Activated B cell treated with CpG ODN at 0.5 μM for 24 hours (primary cell): ENCODE data around the gene CLK2. TPM values are rescaled to one million over a fixed set of nuclear protein-coding genes. Genes with fewer than 3 reads are reported as not detected.

ENCODE experiments used
- ATAC-seq: fragments of 200-7000 bp; cut with Tn5 transposase; one replicate; pipeline ENCODE4 v1.10.0; 2021; ENCODE audit warnings: low read depth, mild to moderate bottlenecking, moderate library complexity
- CTCF ChIA-PET: fragments of 350-600 bp; sonication (Branson Sonifier 250); formaldehyde crosslinking; loops from one replicate; lab custom pipeline; 2021; ENCODE audit warnings: antibody characterized with exemption; lab: Charles Lee
- POLR2A ChIA-PET: fragments of 350-600 bp; sonication (Branson Sonifier 250); formaldehyde crosslinking; loops from one replicate; lab custom pipeline; 2021; ENCODE audit warnings: antibody characterized with exemption; lab: Charles Lee
- DNase-seq: peaks from one replicate; pipeline ENCODE4 v3.0.0; 2022
- H3K27ac Mint-ChIP-seq: one replicate; pipeline ENCODE4 v1.8.0; 2020; ENCODE audit warnings: mixed read lengths
- H3K27me3 Mint-ChIP-seq: one replicate; pipeline ENCODE4 v1.8.0; 2021; ENCODE audit warnings: mixed read lengths
- H3K36me3 Mint-ChIP-seq: one replicate; pipeline ENCODE4 v1.8.0; 2021; ENCODE audit warnings: low read depth, mixed read lengths
- H3K4me1 Mint-ChIP-seq: one replicate; pipeline ENCODE4 v1.8.0; 2021; ENCODE audit warnings: mixed read lengths
- H3K4me3 Mint-ChIP-seq: one replicate; pipeline ENCODE4 v1.8.0; 2020; ENCODE audit warnings: mild to moderate bottlenecking, mixed read lengths
- H3K9me3 Mint-ChIP-seq: one replicate; pipeline ENCODE4 v1.8.0; 2020; ENCODE audit warnings: mixed read lengths
- intact Hi-C: fragments of 100-400 bp; cut with micrococcal nuclease; formaldehyde crosslinking; loops from one replicate; pipeline ENCODE4 v1.15.1; 2024
- total RNA-seq: library from RNA; stranded (reverse); gene quantifications from 2 replicates; pipeline ENCODE4 v1.2.3, GENCODE V29; 2022
- TF ChIP-seq, protein P1 (sequence below): fragments of 200-600 bp; IDR thresholded peaks from one replicate; pipeline ENCODE4 v1.8.0; 2022; ENCODE audit warnings: antibody characterized with exemption, mild to moderate bottlenecking

CLK2 gene
- total RNA-seq, 1 donor from 2014 or later = 112 TPM

DNA sequence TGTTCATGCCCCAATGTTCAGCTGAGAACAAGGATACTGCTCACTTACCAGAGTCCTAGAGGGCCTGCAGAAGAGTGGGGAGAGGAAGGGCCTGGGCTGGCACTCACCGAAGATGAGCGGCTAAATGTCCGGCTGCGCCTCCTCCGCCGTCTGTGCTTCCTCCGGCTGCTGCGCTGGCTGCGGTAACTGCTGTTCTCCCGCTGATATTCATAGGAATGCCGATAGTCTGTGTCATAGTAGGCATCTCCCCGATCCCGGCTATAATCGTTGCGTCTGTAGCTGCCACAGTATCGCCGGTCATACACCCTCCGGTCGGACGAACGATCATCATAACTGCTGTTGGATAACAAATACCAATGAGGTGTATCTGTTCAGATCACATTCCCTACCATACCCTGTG is 3.9 kb downstream of the CLK2 start:
- Mint-ChIP-seq H3K4me1 (peaks cover 29% of the 10 kb centered on the region), H3K9me3 (no peaks in the 10 kb centered on the region), H3K4me3 (no peak overlapping the region), H3K27ac (no peak overlapping the region), H3K36me3 (peaks cover 76% of the 10 kb centered on the region), H3K27me3 (no peaks in the 10 kb centered on the region)
- DNase-seq (no peak), ATAC-seq (no peak)
- TF ChIP-seq, protein P1, sequence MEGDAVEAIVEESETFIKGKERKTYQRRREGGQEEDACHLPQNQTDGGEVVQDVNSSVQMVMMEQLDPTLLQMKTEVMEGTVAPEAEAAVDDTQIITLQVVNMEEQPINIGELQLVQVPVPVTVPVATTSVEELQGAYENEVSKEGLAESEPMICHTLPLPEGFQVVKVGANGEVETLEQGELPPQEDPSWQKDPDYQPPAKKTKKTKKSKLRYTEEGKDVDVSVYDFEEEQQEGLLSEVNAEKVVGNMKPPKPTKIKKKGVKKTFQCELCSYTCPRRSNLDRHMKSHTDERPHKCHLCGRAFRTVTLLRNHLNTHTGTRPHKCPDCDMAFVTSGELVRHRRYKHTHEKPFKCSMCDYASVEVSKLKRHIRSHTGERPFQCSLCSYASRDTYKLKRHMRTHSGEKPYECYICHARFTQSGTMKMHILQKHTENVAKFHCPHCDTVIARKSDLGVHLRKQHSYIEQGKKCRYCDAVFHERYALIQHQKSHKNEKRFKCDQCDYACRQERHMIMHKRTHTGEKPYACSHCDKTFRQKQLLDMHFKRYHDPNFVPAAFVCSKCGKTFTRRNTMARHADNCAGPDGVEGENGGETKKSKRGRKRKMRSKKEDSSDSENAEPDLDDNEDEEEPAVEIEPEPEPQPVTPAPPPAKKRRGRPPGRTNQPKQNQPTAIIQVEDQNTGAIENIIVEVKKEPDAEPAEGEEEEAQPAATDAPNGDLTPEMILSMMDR = no peak
- intact Hi-C loops = no loop called here
- POLR2A ChIA-PET = interaction anchor here (1.2 kb wide), 1 partner anchor 18 kb away, joined by 7 read pairs; no protein-coding TSS in a partner anchor
- CTCF ChIA-PET = no interaction called here

DNA sequence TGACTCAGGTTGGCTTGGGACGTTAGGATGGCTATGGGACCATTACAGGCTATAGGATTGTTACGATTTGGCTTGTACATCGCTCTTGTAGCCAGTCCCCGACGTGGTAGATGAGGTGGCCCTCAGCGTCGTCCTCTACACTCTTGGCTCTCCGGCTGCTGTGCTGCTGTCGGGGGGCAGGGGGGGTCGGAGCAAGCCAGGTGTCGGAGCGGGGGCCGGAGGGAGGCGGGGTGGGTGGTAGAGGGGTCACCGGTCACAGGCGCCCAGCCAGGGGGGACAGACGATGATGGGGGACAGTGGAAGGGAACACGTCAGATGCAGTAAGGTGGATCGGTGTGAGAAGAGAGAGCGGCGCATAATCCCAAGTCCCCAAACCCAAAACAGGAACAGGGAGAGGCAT is 4.7 kb downstream of the CLK2 start:
- TF ChIP-seq, protein P1 = no peak
- Mint-ChIP-seq H3K4me1 (peaks cover 25% of the 10 kb centered on the region), H3K27ac (no peak overlapping the region), H3K36me3 (peaks cover 83% of the 10 kb centered on the region), H3K9me3 (no peaks in the 10 kb centered on the region), H3K27me3 (no peaks in the 10 kb centered on the region), H3K4me3 (no peak overlapping the region)
- CTCF ChIA-PET = interaction anchor here (0.7 kb wide), 1 partner anchor 18 kb away, joined by 3 read pairs; no protein-coding TSS in a partner anchor
- DNase-seq (no peak), ATAC-seq (no peak)
- POLR2A ChIA-PET = no interaction called here
- intact Hi-C loops = no loop called here

DNA sequence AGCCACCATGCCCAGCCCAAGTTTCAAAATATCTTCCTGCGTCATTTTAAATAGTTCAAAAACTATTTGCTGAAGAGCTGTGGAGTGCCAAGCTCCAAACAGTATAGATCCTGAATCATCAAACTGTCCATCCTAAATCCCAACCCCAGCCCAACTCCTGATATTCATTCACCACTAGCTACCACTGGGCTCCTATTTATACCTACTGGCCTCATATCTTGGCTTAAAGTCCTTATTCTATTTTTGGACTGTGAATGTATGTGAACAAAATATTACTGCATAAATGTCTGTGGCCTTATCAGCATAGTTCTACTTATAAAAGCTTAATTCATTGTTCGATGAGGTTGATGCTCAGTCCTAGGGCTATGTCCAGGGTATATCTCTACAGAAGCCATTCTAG is 5.9 kb downstream of the CLK2 start:
- intact Hi-C loops = no loop called here

DNA sequence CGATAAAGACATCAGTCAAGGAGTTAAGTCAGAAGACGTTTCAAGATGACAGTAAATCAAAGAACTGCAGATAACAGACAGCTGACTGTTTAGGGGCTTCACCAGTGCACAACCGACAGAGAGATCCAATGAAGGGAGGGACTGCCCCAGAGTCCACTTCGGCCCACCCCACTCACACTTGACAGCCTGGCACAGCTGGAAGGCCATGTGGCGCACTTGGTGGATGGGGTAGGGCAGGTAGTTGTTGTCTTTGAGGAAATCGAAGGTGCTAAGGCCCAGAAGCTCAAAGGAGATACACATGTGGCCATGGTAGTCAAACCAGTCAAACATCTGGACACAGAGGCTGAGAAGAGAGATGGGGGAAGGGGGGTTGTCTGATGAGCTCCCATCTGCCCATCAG is 6.8 kb downstream of the CLK2 start:
- TF ChIP-seq, protein P1 = no peak
- Mint-ChIP-seq H3K9me3 (no peaks in the 10 kb centered on the region), H3K27me3 (no peaks in the 10 kb centered on the region), H3K4me1 (peaks cover 26% of the 10 kb centered on the region), H3K36me3 (peaks cover 93% of the 10 kb centered on the region), H3K4me3 (no peak overlapping the region), H3K27ac (no peak overlapping the region)
- ATAC-seq (no peak), DNase-seq (no peak)
- intact Hi-C loops = no loop called here
- ChIA-PET POLR2A (interaction anchor here (1.0 kb wide), 1 partner anchor 15 kb away, joined by 3 read pairs; no protein-coding TSS in a partner anchor), CTCF (interaction anchor here (1.8 kb wide), 1 partner anchor 16 kb away, joined by 9 read pairs; no protein-coding TSS in a partner anchor)

More for the DNA sequence above, 5.9 kb downstream of the CLK2 start:
- Mint-ChIP-seq H3K9me3 (no peaks in the 10 kb centered on the region), H3K36me3 (peaks cover 88% of the 10 kb centered on the region), H3K27me3 (no peaks in the 10 kb centered on the region), H3K4me1 (peaks cover 25% of the 10 kb centered on the region), H3K27ac (no peak overlapping the region), H3K4me3 (no peak overlapping the region)
- ChIA-PET POLR2A (interaction anchor here (0.5 to 1.0 kb wide), 2 partner anchors 13 to 16 kb away, joined by 3 read pairs; no protein-coding TSS in a partner anchor), CTCF (interaction anchor here (1.8 kb wide), 1 partner anchor 17 kb away, joined by 9 read pairs; no protein-coding TSS in a partner anchor)
- no peak for ATAC-seq
- TF ChIP-seq, protein P1 = no peak
- DNase-seq = no peak

DNA sequence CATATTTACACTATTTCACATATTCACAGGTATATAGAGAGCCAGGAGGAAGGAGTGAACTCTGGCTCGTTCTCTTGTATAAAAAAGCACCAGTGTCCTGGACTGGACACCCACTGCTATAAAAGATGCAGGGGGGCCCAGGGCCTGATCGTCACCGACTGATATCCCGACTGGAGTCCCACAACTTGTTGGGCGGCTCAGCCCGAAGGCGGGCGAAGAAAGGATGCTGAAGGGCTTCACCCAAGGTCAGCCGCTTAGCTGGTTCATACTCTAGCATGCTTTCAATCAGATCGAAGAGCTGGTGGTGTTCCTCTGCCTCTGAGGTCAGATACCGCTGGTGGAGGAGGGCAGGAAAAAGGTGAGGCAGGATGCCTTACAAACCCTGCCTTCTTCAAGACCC is 10.2 kb downstream of the CLK2 start:
- ChIA-PET POLR2A (interaction anchor here (5.8 kb wide), 1 partner anchor 10 kb away, joined by 52 read pairs; the partner anchor contains the start of gene CLK2), CTCF (interaction anchor here (0.8 kb wide), 1 partner anchor 10 kb away, joined by 3 read pairs; the partner anchor contains the start of gene CLK2)
- H3K4me1 Mint-ChIP-seq = peaks cover 33% of the 10 kb centered on the region
- peaks cover 88% of the 10 kb centered on the region for H3K36me3 Mint-ChIP-seq
- no peak for ATAC-seq
- no peak for DNase-seq
- TF ChIP-seq, protein P1 = no peak
- H3K27ac Mint-ChIP-seq = peak overlapping the region; percentile 92
- H3K9me3 Mint-ChIP-seq = no peaks in the 10 kb centered on the region
- no peaks in the 10 kb centered on the region for H3K27me3 Mint-ChIP-seq
- H3K4me3 Mint-ChIP-seq = peak overlapping the region; percentile 98
- intact Hi-C loops = loop anchor here (5.0 kb wide), 1 partner anchor 56 kb away; the partner anchor contains the start of genes MTX1 and THBS3
